ENCODE results near the gene ENO2.
"Not testable (repeated sequence)": the region's sequence is repeated elsewhere in the genome, so short reads cannot be mapped to it uniquely, and the experiment has no call there.

ENO2 gene

GRCh38 chr12:6872073-6873048, 42.0 kb upstream of the ENO2 start:
- H3K27ac ChIP-seq (ENCODE audit: low read depth, low read length), result peak overlapping the region; percentile 88
- H3K4me3 ChIP-seq (ENCODE audit: low read length), result peak overlapping the region; percentile 95
- peaks cover 19% of the 10 kb centered on the region for H3K36me3 ChIP-seq (ENCODE audit: control insufficient read depth, insufficient read depth, low read length)
- H3K9ac ChIP-seq (ENCODE audit: low read length), result peak overlapping the region; percentile 94
- no peaks in the 10 kb centered on the region for H3K27me3 ChIP-seq (ENCODE audit: control insufficient read depth, insufficient read depth, low read length)
- peaks cover 20% of the 10 kb centered on the region for H3K4me1 ChIP-seq (ENCODE audit: control insufficient read depth, insufficient read depth, low read length)

- Histone ChIP-seq H3K4me3 (ENCODE audit: low read length) (peak within 1 kb of the TSS; percentile 95), H3K9ac (ENCODE audit: low read length) (peak within 1 kb of the TSS; percentile 94), H3K27ac (ENCODE audit: low read depth, low read length) (peak within 1 kb of the TSS; percentile 88), H3K27me3 (ENCODE audit: control insufficient read depth, insufficient read depth, low read length) (no peaks in the 10 kb centered on the region), H3K4me1 (ENCODE audit: control insufficient read depth, insufficient read depth, low read length) (peaks cover 18% of the 10 kb centered on the region), H3K36me3 (ENCODE audit: control insufficient read depth, insufficient read depth, low read length) (peaks cover 19% of the 10 kb centered on the region)
These were observed 41.0 kb upstream of the ENO2 start, which contains the start of gene SPSB2 for GRCh38 chr12:6873094-6874014. TSS of gene SPSB2 (minus strand) at chr12:6873303. CDS start at chr12:6872901, 402 bp downstream.

- peak overlapping the region; percentile 68 for H3K9ac ChIP-seq (ENCODE audit: low read length)
- not testable (repeated sequence) for H3K27me3 ChIP-seq (ENCODE audit: control insufficient read depth, insufficient read depth, low read length)
- peaks cover 12% of the 10 kb centered on the region for H3K4me1 ChIP-seq (ENCODE audit: control insufficient read depth, insufficient read depth, low read length)
- peak overlapping the region; percentile 88 for H3K4me3 ChIP-seq (ENCODE audit: low read length)
- H3K27ac ChIP-seq (ENCODE audit: low read depth, low read length), result peak overlapping the region; percentile 88
- peaks cover 16% of the 10 kb centered on the region for H3K36me3 ChIP-seq (ENCODE audit: control insufficient read depth, insufficient read depth, low read length)
These were observed 40.4 kb upstream of the ENO2 start for GRCh38 chr12:6874015-6874368.

- H3K27me3 ChIP-seq (ENCODE audit: control insufficient read depth, insufficient read depth, low read length); H3K27ac ChIP-seq (ENCODE audit: low read depth, low read length); H3K4me1 ChIP-seq (ENCODE audit: control insufficient read depth, insufficient read depth, low read length): not testable (repeated sequence)
These were observed 34.6 kb upstream of the ENO2 start for GRCh38 chr12:6879824-6880223.

GRCh38 chr12:6883252-6883651, 31.1 kb upstream of the ENO2 start:
- Histone ChIP-seq H3K36me3 (ENCODE audit: control insufficient read depth, insufficient read depth, low read length) (peaks cover 3% of the 10 kb centered on the region), H3K9ac (ENCODE audit: low read length) (no peak overlapping the region), H3K4me3 (ENCODE audit: low read length) (no peak overlapping the region), H3K27ac (ENCODE audit: low read depth, low read length) (no peak overlapping the region), H3K27me3 (ENCODE audit: control insufficient read depth, insufficient read depth, low read length) (no peaks in the 10 kb centered on the region), H3K4me1 (ENCODE audit: control insufficient read depth, insufficient read depth, low read length) (no peaks in the 10 kb centered on the region)

More at GRCh38 chr12:6879824-6880223, 34.6 kb upstream of the ENO2 start:
- H3K9ac ChIP-seq (ENCODE audit: low read length); H3K36me3 ChIP-seq (ENCODE audit: control insufficient read depth, insufficient read depth, low read length); H3K4me3 ChIP-seq (ENCODE audit: low read length): not testable (repeated sequence)

- no peak overlapping the region for H3K4me3 ChIP-seq (ENCODE audit: low read length)
- H3K27ac ChIP-seq (ENCODE audit: low read depth, low read length), result no peak overlapping the region
- H3K9ac ChIP-seq (ENCODE audit: low read length), result no peak overlapping the region
These were observed 30.7 kb upstream of the ENO2 start for GRCh38 chr12:6883683-6884082.

GRCh38 chr12:6884539-6884938, 29.8 kb upstream of the ENO2 start:
- H3K36me3 ChIP-seq (ENCODE audit: control insufficient read depth, insufficient read depth, low read length), result peaks cover 3% of the 10 kb centered on the region
- H3K27ac ChIP-seq (ENCODE audit: low read depth, low read length), result no peak overlapping the region
- no peak overlapping the region for H3K4me3 ChIP-seq (ENCODE audit: low read length)
- H3K27me3 ChIP-seq (ENCODE audit: control insufficient read depth, insufficient read depth, low read length), result no peaks in the 10 kb centered on the region
- H3K4me1 ChIP-seq (ENCODE audit: control insufficient read depth, insufficient read depth, low read length), result no peaks in the 10 kb centered on the region
- no peak overlapping the region for H3K9ac ChIP-seq (ENCODE audit: low read length)

More at GRCh38 chr12:6883683-6884082, 30.7 kb upstream of the ENO2 start:
- Histone ChIP-seq H3K27me3 (ENCODE audit: control insufficient read depth, insufficient read depth, low read length) (no peaks in the 10 kb centered on the region), H3K36me3 (ENCODE audit: control insufficient read depth, insufficient read depth, low read length) (peaks cover 3% of the 10 kb centered on the region), H3K4me1 (ENCODE audit: control insufficient read depth, insufficient read depth, low read length) (no peaks in the 10 kb centered on the region)

- not testable (repeated sequence) for H3K9ac ChIP-seq (ENCODE audit: low read length); H3K27ac ChIP-seq (ENCODE audit: low read depth, low read length); H3K4me3 ChIP-seq (ENCODE audit: low read length); H3K4me1 ChIP-seq (ENCODE audit: control insufficient read depth, insufficient read depth, low read length); H3K27me3 ChIP-seq (ENCODE audit: control insufficient read depth, insufficient read depth, low read length); H3K36me3 ChIP-seq (ENCODE audit: control insufficient read depth, insufficient read depth, low read length)
These were observed 28.0 kb upstream of the ENO2 start for GRCh38 chr12:6886206-6886999.

- Histone ChIP-seq H3K4me1 (ENCODE audit: control insufficient read depth, insufficient read depth, low read length) (no peaks in the 10 kb centered on the region), H3K27me3 (ENCODE audit: control insufficient read depth, insufficient read depth, low read length) (no peaks in the 10 kb centered on the region), H3K36me3 (ENCODE audit: control insufficient read depth, insufficient read depth, low read length) (peaks cover 3% of the 10 kb centered on the region), H3K4me3 (ENCODE audit: low read length) (no peak overlapping the region), H3K9ac (ENCODE audit: low read length) (no peak overlapping the region), H3K27ac (ENCODE audit: low read depth, low read length) (no peak overlapping the region)
These were observed 26.9 kb upstream of the ENO2 start for GRCh38 chr12:6887460-6887859.

- Histone ChIP-seq H3K4me3 (ENCODE audit: low read length) (no peak overlapping the region), H3K9ac (ENCODE audit: low read length) (no peak overlapping the region), H3K36me3 (ENCODE audit: control insufficient read depth, insufficient read depth, low read length) (peaks cover 3% of the 10 kb centered on the region), H3K27me3 (ENCODE audit: control insufficient read depth, insufficient read depth, low read length) (no peaks in the 10 kb centered on the region), H3K4me1 (ENCODE audit: control insufficient read depth, insufficient read depth, low read length) (no peaks in the 10 kb centered on the region), H3K27ac (ENCODE audit: low read depth, low read length) (no peak overlapping the region)
These were observed 26.0 kb upstream of the ENO2 start for GRCh38 chr12:6888360-6888759.

- not testable (repeated sequence) for H3K36me3 ChIP-seq (ENCODE audit: control insufficient read depth, insufficient read depth, low read length); H3K27me3 ChIP-seq (ENCODE audit: control insufficient read depth, insufficient read depth, low read length); H3K9ac ChIP-seq (ENCODE audit: low read length); H3K4me1 ChIP-seq (ENCODE audit: control insufficient read depth, insufficient read depth, low read length); H3K27ac ChIP-seq (ENCODE audit: low read depth, low read length); H3K4me3 ChIP-seq (ENCODE audit: low read length)
These were observed 25.6 kb upstream of the ENO2 start for GRCh38 chr12:6888794-6889193.
